ENCODE data around the gene ACOX3.
A peak's percentile ranks its signal among the peaks of the same experiment; 100 is the strongest.

ACOX3 gene

DNA sequence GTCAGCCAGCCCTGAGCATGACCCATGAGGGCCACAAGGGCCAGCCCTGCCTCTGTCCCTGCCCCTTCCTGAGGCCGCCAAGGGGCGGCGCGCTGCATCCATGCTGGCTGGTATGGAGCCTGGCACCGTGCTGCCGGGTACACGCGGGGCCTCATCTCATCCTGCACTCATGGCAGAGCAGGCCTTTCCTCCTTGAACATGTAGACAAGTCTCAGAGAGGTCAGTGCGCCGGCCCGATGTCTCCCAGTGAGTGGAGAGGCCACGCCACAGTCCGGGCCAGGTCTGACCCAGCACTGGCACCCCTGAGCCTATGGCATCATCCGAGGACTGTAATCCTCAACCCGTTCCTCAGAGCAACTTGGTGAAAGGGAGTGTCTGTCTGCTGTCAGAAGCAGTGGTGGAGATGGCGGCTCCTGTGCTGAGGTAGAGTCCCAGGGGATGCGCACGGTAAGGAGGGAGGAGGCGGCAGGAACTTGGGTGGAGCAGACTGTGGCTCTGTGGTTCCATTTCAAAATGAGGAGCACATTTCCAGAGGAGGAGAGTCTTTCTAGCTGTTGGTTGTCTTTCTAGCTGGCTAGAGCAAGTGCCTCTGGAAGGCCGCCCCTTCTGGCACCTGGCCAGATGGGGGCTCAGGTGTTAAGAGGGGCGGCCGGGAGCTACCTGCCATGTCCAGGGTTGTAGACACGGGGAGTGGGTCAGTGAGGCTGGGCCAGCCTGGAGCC lies 32.8 kb upstream of the ACOX3 start:
- no peak for TF ChIP-seq CTCF (IDR thresholded peaks at IDR 0.05; ENCODE audit: unreplicated experiment in 3 of 3)
- H3K4me1 Mint-ChIP-seq = peaks cover 34% of the 10 kb centered on the region
- H3K36me3 Mint-ChIP-seq (ENCODE audit: low read depth) = peaks cover 22% of the 10 kb centered on the region
- peaks cover 4% of the 10 kb centered on the region for H3K27me3 Mint-ChIP-seq (ENCODE audit: low read depth)
- H3K27ac Mint-ChIP-seq = peak overlapping the region; percentile 81 to 99 (median 98)
- H3K9me3 Mint-ChIP-seq = no peaks in the 10 kb centered on the region
- peak overlapping the region in 2 of 3 experiments; percentile 8 to 40 for H3K4me3 Mint-ChIP-seq

GRCh38 chr4:8472689-8473197 lies 32.2 kb upstream of the ACOX3 start:
- Mint-ChIP-seq H3K27ac (peak overlapping the region; percentile 81 to 99 (median 98)), H3K27me3 (ENCODE audit: low read depth) (peaks cover 4% of the 10 kb centered on the region), H3K4me1 (peaks cover 34% of the 10 kb centered on the region), H3K36me3 (ENCODE audit: low read depth) (peaks cover 22% of the 10 kb centered on the region), H3K4me3 (peak overlapping the region in 1 of 3 experiments; percentile 8), H3K9me3 (no peaks in the 10 kb centered on the region)
- TF ChIP-seq CTCF (IDR thresholded peaks at IDR 0.05; ENCODE audit: unreplicated experiment in 3 of 3) = no peak

GRCh38 chr4:8472158-8472688 lies 31.7 kb upstream of the ACOX3 start:
- peak overlapping the region; percentile 81 to 99 (median 98) for H3K27ac Mint-ChIP-seq

GRCh38 chr4:8471211-8471875 lies 30.8 kb upstream of the ACOX3 start:
- peaks cover 24% of the 10 kb centered on the region for H3K36me3 Mint-ChIP-seq (ENCODE audit: low read depth)
- peaks cover 34% of the 10 kb centered on the region for H3K4me1 Mint-ChIP-seq
- TF ChIP-seq CTCF (IDR thresholded peaks at IDR 0.05; ENCODE audit: unreplicated experiment in 3 of 3) = no peak
- H3K4me3 Mint-ChIP-seq = no peak overlapping the region
- peaks cover 4% of the 10 kb centered on the region for H3K27me3 Mint-ChIP-seq (ENCODE audit: low read depth)
- H3K9me3 Mint-ChIP-seq = no peaks in the 10 kb centered on the region
- H3K27ac Mint-ChIP-seq = peak overlapping the region in 2 of 3 experiments; percentile 98 to 99

More at GRCh38 chr4:8472158-8472688, 31.7 kb upstream of the ACOX3 start:
- peaks cover 34% of the 10 kb centered on the region for H3K4me1 Mint-ChIP-seq
- peaks cover 4% of the 10 kb centered on the region for H3K27me3 Mint-ChIP-seq (ENCODE audit: low read depth)
- H3K4me3 Mint-ChIP-seq = peak overlapping the region in 1 of 3 experiments; percentile 8
- H3K9me3 Mint-ChIP-seq = no peaks in the 10 kb centered on the region
- TF ChIP-seq CTCF (IDR thresholded peaks at IDR 0.05; ENCODE audit: unreplicated experiment in 3 of 3) = no peak
- H3K36me3 Mint-ChIP-seq (ENCODE audit: low read depth) = peaks cover 22% of the 10 kb centered on the region

DNA sequence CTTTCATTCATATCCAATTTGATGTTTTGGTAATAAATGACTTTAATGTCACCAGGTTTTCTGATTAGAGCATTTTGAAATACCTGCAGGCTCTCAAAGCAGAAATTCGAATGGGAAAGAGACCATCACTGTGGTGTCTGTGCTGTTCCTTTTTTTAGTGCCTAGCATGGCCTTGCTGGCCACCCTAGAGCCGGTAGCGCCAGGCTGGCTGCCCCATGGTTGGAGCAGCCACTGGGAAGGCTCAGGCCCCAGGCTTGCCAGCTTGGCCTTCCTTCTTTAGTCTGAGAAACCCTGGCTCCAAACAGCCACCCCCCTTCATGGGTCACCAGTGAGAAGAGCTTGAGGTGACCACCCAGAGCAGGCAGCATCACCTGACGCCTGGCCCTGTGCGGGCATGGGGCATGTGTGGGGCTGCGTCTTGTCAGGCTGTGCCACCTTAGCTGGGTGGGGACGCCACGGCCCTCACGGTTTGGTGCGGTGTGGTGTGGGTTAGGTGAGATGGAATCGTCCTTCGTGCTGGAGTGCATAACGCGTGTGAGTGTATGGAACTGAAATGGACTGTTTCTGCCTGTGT lies 30.0 kb upstream of the ACOX3 start:
- H3K36me3 Mint-ChIP-seq (ENCODE audit: low read depth) = peaks cover 22% of the 10 kb centered on the region
- H3K27ac Mint-ChIP-seq = peak overlapping the region in 2 of 3 experiments; percentile 9 to 68
- peaks cover 27% of the 10 kb centered on the region for H3K4me1 Mint-ChIP-seq
- no peak overlapping the region for H3K4me3 Mint-ChIP-seq
- TF ChIP-seq CTCF (IDR thresholded peaks at IDR 0.05; ENCODE audit: unreplicated experiment in 3 of 3) = no peak
- H3K27me3 Mint-ChIP-seq (ENCODE audit: low read depth) = peaks cover 4% of the 10 kb centered on the region
- no peaks in the 10 kb centered on the region for H3K9me3 Mint-ChIP-seq
